Measurements from ENCODE around the gene SELENOF. TPM values are rescaled to one million over a fixed set of nuclear protein-coding genes. Genes with fewer than 3 reads are reported as not detected.

SELENOF gene
- total RNA-seq, 1 donor from 2014 or later = 114 TPM

DNA sequence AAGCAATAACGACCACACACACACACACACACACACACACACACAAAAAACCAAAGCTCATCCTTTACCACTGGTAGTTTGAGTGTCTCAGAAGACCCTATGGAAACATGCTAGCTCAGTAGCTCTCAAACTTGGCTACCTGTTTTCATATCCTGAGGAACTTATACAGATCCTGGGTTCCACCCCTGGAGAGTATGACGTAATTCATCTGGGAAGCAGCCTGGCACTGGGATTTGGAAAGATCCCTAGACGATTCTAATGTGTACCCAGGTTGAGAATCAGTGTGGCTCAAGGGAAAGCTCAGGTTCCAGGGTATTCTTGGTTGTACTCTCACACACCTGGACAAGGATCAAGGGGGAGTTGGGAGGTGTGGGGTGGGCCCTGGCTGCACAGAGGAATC, 85.9 kb downstream of the SELENOF start:
- no peaks in the 10 kb centered on the region for H3K36me3 Mint-ChIP-seq (ENCODE audit: insufficient read depth)
- H3K4me3 Mint-ChIP-seq (ENCODE audit: low read depth) = no peak overlapping the region
- peaks cover 7% of the 10 kb centered on the region for H3K27me3 Mint-ChIP-seq
- no peak for DNase-seq (ENCODE audit: low spot score, unreplicated experiment)
- H3K27ac Mint-ChIP-seq = no peak overlapping the region
- TF ChIP-seq, protein P1, sequence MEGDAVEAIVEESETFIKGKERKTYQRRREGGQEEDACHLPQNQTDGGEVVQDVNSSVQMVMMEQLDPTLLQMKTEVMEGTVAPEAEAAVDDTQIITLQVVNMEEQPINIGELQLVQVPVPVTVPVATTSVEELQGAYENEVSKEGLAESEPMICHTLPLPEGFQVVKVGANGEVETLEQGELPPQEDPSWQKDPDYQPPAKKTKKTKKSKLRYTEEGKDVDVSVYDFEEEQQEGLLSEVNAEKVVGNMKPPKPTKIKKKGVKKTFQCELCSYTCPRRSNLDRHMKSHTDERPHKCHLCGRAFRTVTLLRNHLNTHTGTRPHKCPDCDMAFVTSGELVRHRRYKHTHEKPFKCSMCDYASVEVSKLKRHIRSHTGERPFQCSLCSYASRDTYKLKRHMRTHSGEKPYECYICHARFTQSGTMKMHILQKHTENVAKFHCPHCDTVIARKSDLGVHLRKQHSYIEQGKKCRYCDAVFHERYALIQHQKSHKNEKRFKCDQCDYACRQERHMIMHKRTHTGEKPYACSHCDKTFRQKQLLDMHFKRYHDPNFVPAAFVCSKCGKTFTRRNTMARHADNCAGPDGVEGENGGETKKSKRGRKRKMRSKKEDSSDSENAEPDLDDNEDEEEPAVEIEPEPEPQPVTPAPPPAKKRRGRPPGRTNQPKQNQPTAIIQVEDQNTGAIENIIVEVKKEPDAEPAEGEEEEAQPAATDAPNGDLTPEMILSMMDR (IDR thresholded peaks at IDR 0.05; ENCODE audit: unreplicated experiment) = no peak
- H3K9me3 Mint-ChIP-seq (ENCODE audit: low read depth) = no peaks in the 10 kb centered on the region
- H3K4me1 Mint-ChIP-seq (ENCODE audit: low read depth) = peaks cover 9% of the 10 kb centered on the region

DNA sequence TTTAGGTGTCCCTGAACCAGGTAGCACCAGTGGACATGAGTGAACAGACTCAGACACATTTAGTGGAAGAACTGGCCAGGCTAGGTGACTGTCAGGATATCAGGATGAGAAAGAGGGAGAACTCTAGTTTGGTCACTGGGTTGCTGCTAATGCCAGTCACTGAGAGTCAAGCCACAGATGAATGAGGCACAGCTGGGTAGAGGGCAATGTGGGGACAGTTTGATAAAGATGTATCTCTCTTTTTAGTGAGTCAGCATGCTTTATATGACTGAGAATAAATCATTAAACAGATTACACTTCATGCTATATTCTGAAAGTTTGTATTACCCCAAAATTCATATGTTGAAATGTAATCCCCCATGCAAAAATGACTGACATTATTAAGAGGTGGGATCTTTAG, 87.1 kb downstream of the SELENOF start:
- H3K4me3 Mint-ChIP-seq (ENCODE audit: low read depth) = no peak overlapping the region
- H3K36me3 Mint-ChIP-seq (ENCODE audit: insufficient read depth) = no peaks in the 10 kb centered on the region
- DNase-seq (ENCODE audit: low spot score, unreplicated experiment) = no peak
- peaks cover 13% of the 10 kb centered on the region for H3K4me1 Mint-ChIP-seq (ENCODE audit: low read depth)
- H3K27me3 Mint-ChIP-seq = peaks cover 3% of the 10 kb centered on the region
- no peaks in the 10 kb centered on the region for H3K9me3 Mint-ChIP-seq (ENCODE audit: low read depth)
- no peak overlapping the region for H3K27ac Mint-ChIP-seq
- TF ChIP-seq, protein P1 (IDR thresholded peaks at IDR 0.05; ENCODE audit: unreplicated experiment) = no peak

DNA sequence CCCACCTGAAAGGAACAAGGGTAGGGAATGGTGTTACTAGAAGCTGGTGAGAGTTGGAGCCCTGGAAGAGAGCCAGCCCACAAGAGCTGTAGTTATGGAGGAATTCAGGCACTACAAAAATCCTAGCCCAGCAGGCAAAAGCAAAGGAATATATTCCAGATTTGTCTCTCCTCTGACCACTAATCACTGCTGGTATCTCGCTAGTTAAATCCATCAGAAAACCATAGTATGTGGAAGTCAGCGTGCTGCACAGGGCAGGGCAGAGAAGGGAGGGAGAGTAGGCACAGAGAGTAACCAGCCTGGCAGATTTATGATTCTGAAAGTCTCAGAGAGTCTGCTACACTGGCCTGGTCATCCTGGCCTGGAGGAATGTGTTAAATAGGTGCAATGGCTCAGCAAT, 88.6 kb downstream of the SELENOF start:
- no peak overlapping the region for H3K27ac Mint-ChIP-seq
- TF ChIP-seq, protein P1 (IDR thresholded peaks at IDR 0.05; ENCODE audit: unreplicated experiment) = no peak

DNA sequence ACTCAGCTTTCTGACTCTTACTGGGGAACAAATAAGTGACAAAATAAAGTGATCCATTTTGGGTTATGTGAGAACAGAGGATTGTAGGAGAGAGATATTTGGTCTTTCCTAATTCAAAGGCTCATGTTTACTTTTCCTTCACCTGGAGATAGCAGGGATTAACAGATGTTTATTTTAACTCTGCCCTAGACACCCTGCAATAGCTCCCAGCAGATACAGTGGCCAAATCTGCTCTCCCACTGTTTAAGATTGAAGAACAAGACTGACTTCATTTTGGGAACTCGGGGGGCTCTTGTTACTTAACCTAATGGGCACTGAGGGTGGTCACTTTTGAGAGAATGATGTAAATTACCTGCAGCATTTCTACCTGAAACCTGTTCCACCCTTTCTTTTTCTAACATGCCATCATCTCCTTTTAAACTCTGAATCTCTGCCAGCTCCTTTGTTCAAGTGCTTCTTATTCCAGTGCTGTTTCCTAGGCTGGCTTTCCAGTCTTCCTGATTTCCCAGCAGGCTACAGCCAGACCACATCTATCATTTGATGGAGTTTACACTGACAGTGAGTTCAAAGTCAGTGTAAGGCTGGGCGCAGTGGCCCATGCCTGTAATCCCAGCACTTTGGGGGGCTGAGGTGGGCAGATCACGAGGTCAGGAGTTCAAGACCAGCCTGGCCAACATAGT, 90.0 kb downstream of the SELENOF start:
- H3K27me3 Mint-ChIP-seq = peaks cover 3% of the 10 kb centered on the region
- TF ChIP-seq, protein P1 (IDR thresholded peaks at IDR 0.05; ENCODE audit: unreplicated experiment) = no peak
- no peak overlapping the region for H3K4me3 Mint-ChIP-seq (ENCODE audit: low read depth)
- H3K4me1 Mint-ChIP-seq (ENCODE audit: low read depth) = peaks cover 17% of the 10 kb centered on the region
- no peak for DNase-seq (ENCODE audit: low spot score, unreplicated experiment)
- H3K27ac Mint-ChIP-seq = peak overlapping the region; percentile 81
- no peaks in the 10 kb centered on the region for H3K9me3 Mint-ChIP-seq (ENCODE audit: low read depth)
- no peaks in the 10 kb centered on the region for H3K36me3 Mint-ChIP-seq (ENCODE audit: insufficient read depth)

More for the DNA sequence above, 88.6 kb downstream of the SELENOF start:
- Mint-ChIP-seq H3K4me3 (ENCODE audit: low read depth) (no peak overlapping the region), H3K36me3 (ENCODE audit: insufficient read depth) (no peaks in the 10 kb centered on the region), H3K9me3 (ENCODE audit: low read depth) (no peaks in the 10 kb centered on the region), H3K27me3 (peaks cover 3% of the 10 kb centered on the region), H3K4me1 (ENCODE audit: low read depth) (peaks cover 17% of the 10 kb centered on the region)
- DNase-seq (ENCODE audit: low spot score, unreplicated experiment) = no peak

- H3K27ac Mint-ChIP-seq = no peak overlapping the region
Observed at GRCh38 chr1:86823386-86823785, 90.5 kb downstream of the SELENOF start.

More at GRCh38 chr1:86823386-86823785, 90.5 kb downstream of the SELENOF start:
- peaks cover 3% of the 10 kb centered on the region for H3K27me3 Mint-ChIP-seq
- no peak for DNase-seq (ENCODE audit: low spot score, unreplicated experiment)
- no peak overlapping the region for H3K4me3 Mint-ChIP-seq (ENCODE audit: low read depth)
- H3K36me3 Mint-ChIP-seq (ENCODE audit: insufficient read depth) = no peaks in the 10 kb centered on the region
- peaks cover 17% of the 10 kb centered on the region for H3K4me1 Mint-ChIP-seq (ENCODE audit: low read depth)
- TF ChIP-seq, protein P1 (IDR thresholded peaks at IDR 0.05; ENCODE audit: unreplicated experiment) = no peak
- no peaks in the 10 kb centered on the region for H3K9me3 Mint-ChIP-seq (ENCODE audit: low read depth)

All from progenitor cell of endocrine pancreas (in vitro differentiated cells).